HepG2 (cell line): ENCODE data around the gene CHRNG. TPM values are rescaled to one million over a fixed set of nuclear protein-coding genes. Genes with fewer than 3 reads are reported as not detected.

Experiments
- ATAC-seq: fragments of 200-7000 bp; cut with Tn5 transposase; 3 replicates; pipeline ENCODE4 v1.9.1; 2020; ENCODE audit warnings: mild to moderate bottlenecking, moderate library complexity
- BruUV-seq: library from RNA; stranded (reverse); fragments of 400-500 nt; replicated peaks from 2 replicates; lab custom pipeline; 2021; lab: Mats Ljungman, UMichigan
- CTCF ChIA-PET: fragments of 300-600 bp; formaldehyde crosslinking; extraction: SDS; loops from one replicate; lab custom pipeline; 2021; ENCODE audit warnings: low total read pairs, inconsistent platforms, low intra/inter-chr PET ratio; lab: Yijun Ruan, JAX
- POLR2A ChIA-PET: fragments of 350-600 bp; sonication (Branson Sonifier 250); formaldehyde crosslinking; loops from one replicate; lab custom pipeline; 2020; ENCODE audit warnings: antibody characterized with exemption, inconsistent platforms; lab: Yijun Ruan, JAX
- DNase-seq: peaks from one replicate; pipeline ENCODE4 v3.0.0-alpha.2; 2015; ENCODE audit warnings: low spot score
- FAIRE-seq: peaks from 3 replicates; lab custom pipeline; 2011; peaks lifted over from hg19 to GRCh38; lab: Jason Lieb, UNC
- H2AFZ ChIP-seq: one replicate; pipeline ENCODE4 v1.6.1; 2011; ENCODE audit warnings: low read length, inconsistent platforms
- H3K27ac ChIP-seq: fragments of 300-600 bp; 3 replicates; pipeline ENCODE4 v1.8.0; 2011; ENCODE audit warnings: mixed run types, mild to moderate bottlenecking, mixed read lengths, low read length, inconsistent platforms; ENCODE audit not compliant: insufficient read depth; ENCODE audit errors: extremely low read length
- H3K27me3 ChIP-seq, 2 experiments: fragments of 200-600 bp in 1 of 2; 2 replicates in 1 of 2; 3 replicates in 1 of 2; pipeline versions ENCODE4 v1.6.0 to v1.8.0; 2011; ENCODE audit warnings: low read length in 2 of 2, mild to moderate bottlenecking in 2 of 2, moderate library complexity in 2 of 2, inconsistent platforms in 1 of 2; ENCODE audit not compliant: insufficient read depth in 2 of 2, control insufficient read depth in 1 of 2
- H3K36me3 ChIP-seq, 2 experiments: fragments of 200-600 bp in 1 of 2; replicated peaks in 1 of 2; 2 replicates in 1 of 2; 3 replicates in 1 of 2; pipeline versions ENCODE4 v1.5.1 to v1.8.0; 2011; ENCODE audit warnings: low read length in 2 of 2, inconsistent platforms in 1 of 2; ENCODE audit not compliant: insufficient read depth in 2 of 2, control insufficient read depth in 1 of 2
- H3K4me1 ChIP-seq: 2 replicates; pipeline ENCODE4 v1.5.1; 2012; ENCODE audit warnings: low read length, inconsistent platforms; ENCODE audit not compliant: insufficient read depth
- H3K4me2 ChIP-seq: 2 replicates; pipeline ENCODE4 v1.6.0; 2011; ENCODE audit warnings: low read depth, low read length, inconsistent platforms
- H3K4me3 ChIP-seq, 3 experiments: fragments of 200-600 bp in 1 of 3; sonication (generic), shearing (Covaris generic) in 1 of 3; replicated peaks in 1 of 3; 2 replicates each; pipeline ENCODE4 v1.5.1; 2011 to 2016; ENCODE audit warnings: low read length in 3 of 3, inconsistent platforms in 2 of 3, low read depth in 2 of 3, mild to moderate bottlenecking in 2 of 3, control low read depth in 1 of 3, mixed read lengths in 1 of 3; ENCODE audit not compliant: insufficient read depth in 1 of 3
- H3K79me2 ChIP-seq: one replicate; pipeline ENCODE4 v1.6.1; 2011; ENCODE audit warnings: low read length, inconsistent platforms; ENCODE audit not compliant: insufficient read depth
- H3K9ac ChIP-seq: 2 replicates; pipeline ENCODE4 v1.6.0; 2011; ENCODE audit warnings: mild to moderate bottlenecking, low read depth, low read length, inconsistent platforms; ENCODE audit not compliant: insufficient read depth
- H3K9me3 ChIP-seq: 2 replicates; pipeline ENCODE4 v1.5.1; 2012; ENCODE audit warnings: mild to moderate bottlenecking, low read length
- H4K20me1 ChIP-seq: 2 replicates; pipeline ENCODE4 v1.6.0; 2011; ENCODE audit warnings: inconsistent platforms, mild to moderate bottlenecking, low read length, moderate library complexity; ENCODE audit not compliant: insufficient read depth
- IKZF1 ChIP-seq: fragments of 450-650 bp; IDR thresholded peaks from 2 replicates; pipeline ENCODE4 v1.7.1; 2016
- KDM1A ChIP-seq: IDR thresholded peaks from 2 replicates; pipeline ENCODE4 v1.6.1; 2016; ENCODE audit warnings: missing compliant biosample characterization
- LRRFIP1 ChIP-seq: sonication (generic); formaldehyde crosslinking; conservative IDR thresholded peaks from 2 replicates; pipeline ENCODE4 v1.4.0; 2020; ENCODE audit warnings: missing genetic modification reagents
- NFYB ChIP-seq: sonication (generic); formaldehyde crosslinking; IDR thresholded peaks from 2 replicates; pipeline ENCODE4 v1.4.0; 2020; ENCODE audit warnings: missing genetic modification reagents
- PCBP2 ChIP-seq: fragments of 200-400 bp; formaldehyde crosslinking; optimal IDR thresholded peaks from 2 replicates; pipeline ENCODE3; 2018; ENCODE audit warnings: low read length, low read depth; ENCODE audit not compliant: poor library complexity, severe bottlenecking
- RFX1 ChIP-seq: fragments of 450-650 bp; IDR thresholded peaks from 2 replicates; pipeline ENCODE4 v1.6.1; 2017
- RFX3 ChIP-seq: IDR thresholded peaks from 2 replicates; pipeline ENCODE4 v1.6.1; 2016; ENCODE audit warnings: missing biosample characterization, missing genetic modification reagents
- ZBTB39 ChIP-seq: sonication (generic); formaldehyde crosslinking; IDR thresholded peaks from 2 replicates; pipeline ENCODE4 v1.5.0; 2020; ENCODE audit warnings: missing genetic modification reagents
- ZNF256 ChIP-seq: sonication (generic); formaldehyde crosslinking; conservative IDR thresholded peaks from 2 replicates; pipeline ENCODE4 v1.4.0; 2020; ENCODE audit warnings: missing genetic modification reagents
- ZNF430 ChIP-seq: sonication (generic); formaldehyde crosslinking; IDR thresholded peaks from 2 replicates; pipeline ENCODE4 v1.9.0; 2021; ENCODE audit warnings: mild to moderate bottlenecking, missing genetic modification reagents
- ZNF460 ChIP-seq: sonication (generic); formaldehyde crosslinking; IDR thresholded peaks from 2 replicates; pipeline ENCODE4 v1.5.1; 2020; ENCODE audit warnings: missing genetic modification reagents, mild to moderate bottlenecking, borderline replicate concordance
- ZNF557 ChIP-seq: sonication (generic); formaldehyde crosslinking; IDR thresholded peaks from 2 replicates; pipeline ENCODE4 v1.4.0; 2020; ENCODE audit warnings: missing genetic modification reagents
- ZNF644 ChIP-seq: IDR thresholded peaks from 2 replicates; pipeline ENCODE4 v1.6.1; 2016; ENCODE audit warnings: low read depth
- ZNF652 ChIP-seq: IDR thresholded peaks from 2 replicates; pipeline ENCODE4 v1.6.1; 2016; ENCODE audit warnings: low read depth, borderline replicate concordance
- ZNF768 ChIP-seq: sonication (generic); formaldehyde crosslinking; IDR thresholded peaks from 2 replicates; pipeline ENCODE4 v1.4.0; 2020; ENCODE audit warnings: missing genetic modification reagents
- WGBS: methylation state at CpG from one replicate; pipeline ENCODE4 v1.1.6; 2017; ENCODE audit warnings: low lambda C conversion rate; 5-methylcytosine and 5-hydroxymethylcytosine counted together
- in situ Hi-C: cut with HindIII; loops from 2 replicates; pipeline ENCODE4 v1.10.0; 2017; ENCODE audit warnings: low pct_unique_long_range_greater_than_20kb; ENCODE audit not compliant: extremely low pct_ligation_motif_present
- intact Hi-C: fragments of 100-400 bp; cut with micrococcal nuclease; formaldehyde crosslinking; loops from one replicate; pipeline ENCODE4 v1.10.0; 2022; ENCODE audit not compliant: unreplicated experiment
- polyA plus RNA-seq, 8 experiments: library from polyadenylated mRNA; depleted of rRNA in 3 of 8; stranded (reverse) in 7 of 8; unstranded in 1 of 8; fragments of >200 nt; fragmentation: Illumina TruSeq in 4 of 8; extraction: Trizol in 4 of 8; gene quantifications; 2 replicates each; pipeline versions ENCODE4 v1.2.1 to v1.2.3, GENCODE V29; 2011 to 2016; ENCODE audit warnings: low read depth in 4 of 8, missing spikeins in 1 of 8, mixed read lengths in 1 of 8; ENCODE audit not compliant: insufficient read depth in 1 of 8
- total RNA-seq, 5 experiments: library from RNA; depleted of rRNA; stranded (reverse); fragments of >200 nt; fragmentation: Illumina TruSeq; extraction: Trizol; gene quantifications; 2 replicates each; pipeline ENCODE4 v1.2.3, GENCODE V29; 2016; ENCODE audit warnings: low read depth in 1 of 5
- TF ChIP-seq, protein P1 (sequence below): sonication (generic); formaldehyde crosslinking; conservative IDR thresholded peaks from 2 replicates; pipeline ENCODE4 v1.5.0; 2020; ENCODE audit warnings: missing genetic modification reagents

Gene CHRNG
- total and polyA plus RNA-seq, 2 of the 13 experiments (the other 11 are each of a cell fraction or from before 2014, with no cell fraction given): not detected

GRCh38 chr2:232504438-232504837, 35.1 kb upstream of the CHRNG start:
- Histone ChIP-seq H3K79me2 (no peaks in the 10 kb centered on the region), H3K4me1 (peaks cover 11% of the 10 kb centered on the region), H3K27me3 (peaks cover 18 to 91% of the 10 kb centered on the region in 2 experiments), H3K4me3 (no peak overlapping the region), H4K20me1 (no peaks in the 10 kb centered on the region), H3K36me3 (no peaks in the 10 kb centered on the region), H2AFZ (no peak overlapping the region), H3K4me2 (no peak overlapping the region), H3K27ac (no peak overlapping the region), H3K9ac (no peak overlapping the region), H3K9me3 (no peaks in the 10 kb centered on the region)
- in situ Hi-C loops: no loop called here
- no peak for DNase-seq
- ChIA-PET POLR2A (no interaction called here), CTCF (no interaction called here)
- BruUV-seq: no TSS peak
- ATAC-seq: no peak
- no peak for TF ChIP-seq KDM1A (CRISPR knock-in tag)
- peak; percentile 62 for TF ChIP-seq RFX1
- TF ChIP-seq RFX3 (CRISPR knock-in tag): peak; percentile 70; the same call in 1 of the 2 replicates
- TF ChIP-seq, protein P1, sequence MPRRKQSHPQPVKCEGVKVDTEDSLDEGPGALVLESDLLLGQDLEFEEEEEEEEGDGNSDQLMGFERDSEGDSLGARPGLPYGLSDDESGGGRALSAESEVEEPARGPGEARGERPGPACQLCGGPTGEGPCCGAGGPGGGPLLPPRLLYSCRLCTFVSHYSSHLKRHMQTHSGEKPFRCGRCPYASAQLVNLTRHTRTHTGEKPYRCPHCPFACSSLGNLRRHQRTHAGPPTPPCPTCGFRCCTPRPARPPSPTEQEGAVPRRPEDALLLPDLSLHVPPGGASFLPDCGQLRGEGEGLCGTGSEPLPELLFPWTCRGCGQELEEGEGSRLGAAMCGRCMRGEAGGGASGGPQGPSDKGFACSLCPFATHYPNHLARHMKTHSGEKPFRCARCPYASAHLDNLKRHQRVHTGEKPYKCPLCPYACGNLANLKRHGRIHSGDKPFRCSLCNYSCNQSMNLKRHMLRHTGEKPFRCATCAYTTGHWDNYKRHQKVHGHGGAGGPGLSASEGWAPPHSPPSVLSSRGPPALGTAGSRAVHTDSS (CRISPR knock-in tag): no peak
- TF ChIP-seq ZNF768 (CRISPR knock-in tag): peak; percentile 67; the same call in 1 of the 2 replicates
- TF ChIP-seq ZNF430 (CRISPR knock-in tag): no peak
- WGBS: 69% methylated on average over 2 of the region's 2 CpGs
- intact Hi-C loops: no loop called here
- FAIRE-seq: no peak

GRCh38 chr2:232505856-232506255, 33.6 kb upstream of the CHRNG start:
- Histone ChIP-seq H3K4me1 (peaks cover 11% of the 10 kb centered on the region), H4K20me1 (no peaks in the 10 kb centered on the region), H3K4me3 (no peak overlapping the region), H3K36me3 (no peaks in the 10 kb centered on the region), H3K9ac (no peak overlapping the region), H3K9me3 (no peaks in the 10 kb centered on the region), H3K27me3 (peaks cover 16 to 82% of the 10 kb centered on the region in 2 experiments), H3K27ac (no peak overlapping the region), H3K79me2 (no peaks in the 10 kb centered on the region), H3K4me2 (no peak overlapping the region), H2AFZ (no peak overlapping the region)
- CTCF ChIA-PET: no interaction called here
- intact Hi-C loops: no loop called here
- POLR2A ChIA-PET: no interaction called here
- no TSS peak for BruUV-seq
- no peak for FAIRE-seq
- in situ Hi-C loops: no loop called here
- WGBS: 20% methylated on average over 9 of the region's 10 CpGs
- ATAC-seq: no peak
- no peak for DNase-seq
- TF ChIP-seq PCBP2 (no peak), ZNF644 (no peak), ZNF557 (no peak), ZNF256 (CRISPR knock-in tag) (no peak), IKZF1 (no peak), LRRFIP1 (CRISPR knock-in tag) (no peak), ZNF652 (CRISPR knock-in tag) (no peak), ZBTB39 (CRISPR knock-in tag) (no peak), ZNF460 (CRISPR knock-in tag) (no peak), NFYB (CRISPR knock-in tag) (no peak)
